ENCODE results near the gene ENOSF1.

DNA sequence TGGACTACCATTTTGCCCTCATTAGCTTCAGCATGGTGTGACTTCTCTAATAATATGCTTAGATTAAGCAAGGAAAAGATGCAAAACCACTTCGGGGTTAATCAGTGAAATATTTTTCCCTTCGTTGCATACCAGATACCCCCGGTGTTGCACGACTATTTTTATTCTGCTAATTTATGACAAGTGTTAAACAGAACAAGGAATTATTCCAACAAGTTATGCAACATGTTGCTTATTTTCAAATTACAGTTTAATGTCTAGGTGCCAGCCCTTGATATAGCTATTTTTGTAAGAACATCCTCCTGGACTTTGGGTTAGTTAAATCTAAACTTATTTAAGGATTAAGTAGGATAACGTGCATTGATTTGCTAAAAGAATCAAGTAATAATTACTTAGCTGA is 38.7 kb downstream of the ENOSF1 start:
- TF ChIP-seq GATA2 (IDR thresholded peaks at IDR 0.05; ENCODE audit: low read depth, low read length) (no peak), GATA3 (IDR thresholded peaks at IDR 0.05; ENCODE audit: low read depth, low read length) (no peak)

Data from SH-SY5Y (cell line).